ENCODE measurements around the gene SRRM5. TPM values are rescaled to one million over a fixed set of nuclear protein-coding genes. Genes with fewer than 3 reads are reported as not detected.

Gene SRRM5
- polyA plus RNA-seq, 2 of the 4 experiments (the other 2 are of a cell fraction), result 0.47 to 0.50 TPM

- no peak overlapping the region for H3K27ac ChIP-seq
- ChIA-PET CTCF (interaction anchor here (0.6 to 3.7 kb wide), 8 partner anchors 9 to 784 kb away, joined by 3 to 15 read pairs (median 4); partner anchors contain the start of genes IRGQ, PLAUR and ZNF576), POLR2A (interaction anchor here (1.2 kb wide), 1 partner anchor 149 kb away, joined by 3 read pairs; the partner anchor contains the start of gene SMG9)
- no peak overlapping the region for H3K4me2 ChIP-seq
- no peak for FAIRE-seq
- no peak for ATAC-seq
- H3K9me3 ChIP-seq, result no peaks in the 10 kb centered on the region
- no peak for TF ChIP-seq HOXB13 (CRISPR knock-in tag; IDR thresholded peaks at IDR 0.05; ENCODE audit: low read depth)
- no peak for TF ChIP-seq ZNF302 (CRISPR knock-in tag; IDR thresholded peaks at IDR 0.05)
- DNase-seq (ENCODE audit: low read depth in 1 of 2, low spot score in 1 of 2), result no peak
- no peak overlapping the region for H3K4me3 ChIP-seq
- 80% methylated on average over 7 of the region's 7 CpGs for WGBS (ENCODE audit: missing lambda C conversion rate)
- H3K4me1 ChIP-seq, result peaks cover 6% of the 10 kb centered on the region; the same call in 2 of the 3 replicates
These were observed 5.9 kb upstream of the SRRM5 start for GRCh38 chr19:43605875-43606568.

- ATAC-seq, result no peak
- no peak for FAIRE-seq
- WGBS (ENCODE audit: missing lambda C conversion rate), result 87% methylated on average over 7 of the region's 7 CpGs
- ChIA-PET CTCF (interaction anchor here (0.6 to 3.7 kb wide), 6 partner anchors 10 to 784 kb away, joined by 3 to 15 read pairs (median 5); partner anchors contain the start of genes IRGQ, PLAUR and ZNF576), POLR2A (interaction anchor here (0.8 to 1.2 kb wide), 2 partner anchors 32 to 148 kb away, joined by 3 read pairs; partner anchors contain the start of genes PINLYP, SMG9 and XRCC1)
- Histone ChIP-seq H3K4me3 (no peak overlapping the region), H3K9me3 (no peaks in the 10 kb centered on the region), H3K4me1 (peaks cover 6% of the 10 kb centered on the region; the same call in 2 of the 3 replicates), H3K27ac (no peak overlapping the region), H3K4me2 (no peak overlapping the region)
- TF ChIP-seq USF2 (IDR thresholded peaks at IDR 0.05), result no peak
- no peak for DNase-seq (ENCODE audit: low read depth in 1 of 2, low spot score in 1 of 2)
These were observed 5.2 kb upstream of the SRRM5 start for GRCh38 chr19:43606569-43607229.

- CTCF ChIA-PET, result interaction anchor here (0.8 to 3.7 kb wide), 5 partner anchors 8 to 138 kb away, joined by 3 to 15 read pairs (median 6); partner anchors contain the start of genes IRGQ, PLAUR and ZNF576
- H3K4me1 ChIP-seq, result peaks cover 6% of the 10 kb centered on the region; the same call in 2 of the 3 replicates
- WGBS (ENCODE audit: missing lambda C conversion rate), result 94% methylated on average over 22 of the region's 28 CpGs
- H3K4me2 ChIP-seq, result no peak overlapping the region
- H3K4me3 ChIP-seq, result no peak overlapping the region
- no peak overlapping the region for H3K27ac ChIP-seq
- FAIRE-seq (no peak), DNase-seq (ENCODE audit: low read depth in 1 of 2, low spot score in 1 of 2) (no peak), ATAC-seq (no peak; a peak in 1 of 6 replicates)
- H3K9me3 ChIP-seq, result no peaks in the 10 kb centered on the region
- TF ChIP-seq NPAS2 (CRISPR knock-in tag; IDR thresholded peaks at IDR 0.05; ENCODE audit: borderline replicate concordance) (no peak), PBX3 (IDR thresholded peaks at IDR 0.05) (no peak), POLR2AphosphoS2 (conservative IDR thresholded peaks at IDR 0.05; ENCODE audit: low read length) (no peak), ELK1 (IDR thresholded peaks at IDR 0.05; ENCODE audit: low read depth, low read length) (no peak)
- POLR2A ChIA-PET, result interaction anchor here (0.8 kb wide), 1 partner anchor 32 kb away, joined by 3 read pairs; the partner anchor contains the start of genes PINLYP and XRCC1
These were observed 4.4 kb upstream of the SRRM5 start for GRCh38 chr19:43607238-43608205.

GRCh38 chr19:43609872-43610271, 2.0 kb upstream of the SRRM5 start:
- ChIA-PET CTCF (interaction anchor here (0.8 to 2.4 kb wide), 4 partner anchors 10 to 158 kb away, joined by 3 to 7 read pairs (median 4); no protein-coding TSS in a partner anchor), POLR2A (no interaction called here)
- FAIRE-seq (no peak), ATAC-seq (no peak), DNase-seq (ENCODE audit: low read depth in 1 of 2, low spot score in 1 of 2) (no peak)
- no peaks in the 10 kb centered on the region for H3K9me3 ChIP-seq
- WGBS (ENCODE audit: missing lambda C conversion rate), result 81% methylated on average over 7 of the region's 7 CpGs
- no peak overlapping the region for H3K27ac ChIP-seq
- H3K4me3 ChIP-seq, result no peak overlapping the region
- no peak overlapping the region for H3K4me2 ChIP-seq
- peaks cover 6% of the 10 kb centered on the region; the same call in 2 of the 3 replicates for H3K4me1 ChIP-seq
- TF ChIP-seq JUNB (IDR thresholded peaks at IDR 0.05) (no peak), HOXA7 (CRISPR knock-in tag; IDR thresholded peaks at IDR 0.05) (no peak), ZSCAN20 (CRISPR knock-in tag; IDR thresholded peaks at IDR 0.05) (no peak), CEBPB (IDR thresholded peaks at IDR 0.05) (no peak), CBX2 (IDR thresholded peaks at IDR 0.05; ENCODE audit: borderline replicate concordance, low read depth) (no peak), GATA3 (IDR thresholded peaks at IDR 0.05; ENCODE audit: borderline replicate concordance) (no peak), CTCF (IDR thresholded peaks at IDR 0.05) (no peak), MYC (IDR thresholded peaks at IDR 0.05; ENCODE audit: borderline replicate concordance, low read length) (no peak), EHMT2 (IDR thresholded peaks at IDR 0.05; ENCODE audit: low read depth) (no peak), ATOH8 (CRISPR knock-in tag; IDR thresholded peaks at IDR 0.05; ENCODE audit: low read depth) (no peak), KDM5A (IDR thresholded peaks at IDR 0.05) (no peak), BHLHE40 (IDR thresholded peaks at IDR 0.05; ENCODE audit: low read depth, low read length) (no peak)

Data from A549 (cell line).